Activated T-cell treated with anti-CD3 and anti-CD28 coated beads for 24 hours (primary cell): ENCODE data around the gene MOB2.
"Not testable (repeated sequence)": the region's sequence is repeated elsewhere in the genome, so short reads cannot be mapped to it uniquely, and the experiment has no call there.

ENCODE experiments used
- DNase-seq: peaks from one replicate; pipeline ENCODE4 v3.0.0-alpha.2; 2020; ENCODE audit warnings: low read depth

MOB2 gene

DNA sequence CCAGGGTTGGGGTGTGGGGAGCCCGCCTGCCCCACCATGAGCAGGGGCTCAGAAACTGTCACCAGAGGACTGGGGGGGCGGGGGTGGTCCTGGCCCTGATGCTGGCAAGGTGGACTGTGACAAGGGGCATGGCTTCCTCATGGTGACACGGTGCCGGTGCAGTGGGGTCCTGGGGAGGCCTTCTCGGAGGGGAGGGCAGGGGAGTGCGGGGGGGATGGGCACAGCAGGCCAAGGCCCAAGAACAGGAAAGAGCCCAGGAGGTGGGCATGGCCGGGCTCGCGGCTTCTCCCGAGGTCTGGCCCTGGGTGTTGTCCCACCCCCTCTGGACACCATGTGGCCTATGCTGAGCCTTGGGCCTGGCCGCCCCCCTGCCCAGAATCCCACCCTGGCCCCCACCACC, 47.2 kb downstream of the MOB2 start:
- no peak for DNase-seq

DNA sequence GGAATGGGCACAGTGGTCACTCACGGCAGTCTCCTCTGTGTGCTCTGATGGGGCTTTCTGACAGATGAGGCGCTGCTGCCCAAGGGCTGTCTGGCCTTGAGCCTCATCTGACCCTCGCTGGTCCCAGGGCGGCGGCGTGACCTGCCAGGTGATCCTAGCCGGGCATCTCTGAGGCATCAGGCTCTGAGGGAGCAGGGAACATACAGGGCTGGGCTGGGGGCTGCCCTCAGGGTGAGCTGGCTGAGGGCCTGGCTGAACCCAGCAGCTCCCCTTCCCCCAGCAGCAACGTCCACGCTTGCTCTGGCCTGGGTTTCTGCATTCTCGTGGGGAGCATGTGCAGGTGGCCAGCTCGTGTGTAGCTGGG, 47.6 kb downstream of the MOB2 start:
- no peak for DNase-seq

DNA sequence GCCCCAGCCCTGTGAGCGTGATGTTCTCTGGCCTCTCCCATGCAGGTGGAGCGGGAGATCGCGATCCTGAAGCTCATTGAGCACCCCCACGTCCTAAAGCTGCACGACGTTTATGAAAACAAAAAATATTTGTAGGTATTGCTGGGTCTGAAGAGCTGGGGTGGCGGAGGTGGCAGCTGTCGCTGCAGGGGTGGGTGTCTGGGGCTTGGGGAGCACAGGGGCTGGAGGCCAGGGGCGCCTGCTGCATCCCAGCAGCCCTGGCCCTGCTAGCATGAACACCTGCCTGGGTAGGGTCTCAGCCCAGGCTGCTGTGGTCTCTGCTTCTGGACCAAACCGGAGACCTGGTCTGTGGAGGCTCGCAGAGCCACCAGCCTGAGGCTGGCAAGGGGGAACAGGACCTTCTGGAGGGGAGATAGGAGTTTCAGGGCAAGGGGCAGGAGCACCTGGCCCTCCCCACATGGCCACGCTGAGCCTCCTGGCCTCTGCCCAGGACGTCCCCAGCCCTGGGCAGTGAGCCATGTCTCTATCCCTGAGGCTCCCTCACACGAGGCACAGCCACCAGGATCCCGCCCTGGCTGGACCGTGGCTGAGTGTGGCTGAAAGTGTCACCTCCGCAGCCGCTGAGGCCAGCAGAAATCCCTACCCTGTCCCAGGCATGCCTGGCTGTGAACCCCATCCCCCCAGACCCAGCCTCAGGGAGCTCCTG, 48.2 kb downstream of the MOB2 start:
- DNase-seq, result no peak

DNA sequence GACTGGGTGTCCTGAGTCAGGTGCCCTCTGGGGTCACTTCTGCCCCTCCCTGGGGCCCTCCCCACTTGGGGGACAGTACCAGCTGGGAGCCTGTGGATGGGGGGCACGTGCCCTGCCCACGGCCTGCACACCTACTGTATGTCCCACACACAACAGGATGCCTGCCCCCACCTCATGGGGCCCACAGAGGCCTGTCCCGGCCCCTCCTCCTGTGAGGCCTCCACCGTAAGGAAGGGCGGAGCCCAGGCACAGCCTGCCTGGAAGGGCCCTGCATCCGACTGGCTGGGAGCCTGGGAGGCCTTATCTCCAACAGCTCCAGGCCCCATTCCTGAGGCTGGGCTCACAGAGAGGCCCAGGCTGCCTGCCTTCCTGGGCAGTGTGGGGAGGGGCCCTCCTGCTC, 49.1 kb downstream of the MOB2 start:
- no peak for DNase-seq

DNA sequence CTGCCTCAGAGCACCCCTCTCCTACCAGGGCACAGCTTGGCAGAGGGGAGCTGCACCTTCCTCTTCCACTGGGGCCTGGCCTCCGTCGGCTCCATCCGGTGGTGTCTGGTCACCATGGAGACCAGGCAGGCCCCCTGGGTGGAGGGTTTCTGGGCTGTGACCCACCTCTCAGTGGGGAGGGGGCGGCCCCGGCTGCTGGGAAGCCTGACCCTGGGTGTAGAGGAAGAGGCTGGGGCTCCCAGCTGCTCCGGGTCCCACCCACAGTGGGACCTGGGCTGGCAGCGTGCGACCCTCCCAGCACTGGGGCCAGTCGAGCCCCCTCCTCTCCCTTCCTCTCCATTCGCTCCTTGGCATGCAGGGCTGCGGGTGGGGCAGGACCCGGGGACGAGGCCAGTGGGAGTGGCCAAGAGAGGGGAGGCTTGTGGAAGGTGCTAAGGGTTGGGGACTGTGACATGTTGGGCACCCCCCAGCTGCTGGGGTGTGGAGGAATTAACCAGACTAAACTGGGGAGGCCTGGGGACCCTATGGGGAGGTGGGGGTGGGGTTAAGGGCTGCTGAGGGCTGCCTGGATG, 50.0 kb downstream of the MOB2 start:
- DNase-seq, result no peak

- DNase-seq, result no peak
These were observed 50.6 kb downstream of the MOB2 start for GRCh38 chr11:1435820-1436467.

- not testable (repeated sequence) for DNase-seq
These were observed 51.1 kb downstream of the MOB2 start for GRCh38 chr11:1435479-1435819.

- no peak for DNase-seq
These were observed 52.5 kb downstream of the MOB2 start for GRCh38 chr11:1433977-1434640.

GRCh38 chr11:1433568-1433967, 53.0 kb downstream of the MOB2 start:
- DNase-seq, result no peak

DNA sequence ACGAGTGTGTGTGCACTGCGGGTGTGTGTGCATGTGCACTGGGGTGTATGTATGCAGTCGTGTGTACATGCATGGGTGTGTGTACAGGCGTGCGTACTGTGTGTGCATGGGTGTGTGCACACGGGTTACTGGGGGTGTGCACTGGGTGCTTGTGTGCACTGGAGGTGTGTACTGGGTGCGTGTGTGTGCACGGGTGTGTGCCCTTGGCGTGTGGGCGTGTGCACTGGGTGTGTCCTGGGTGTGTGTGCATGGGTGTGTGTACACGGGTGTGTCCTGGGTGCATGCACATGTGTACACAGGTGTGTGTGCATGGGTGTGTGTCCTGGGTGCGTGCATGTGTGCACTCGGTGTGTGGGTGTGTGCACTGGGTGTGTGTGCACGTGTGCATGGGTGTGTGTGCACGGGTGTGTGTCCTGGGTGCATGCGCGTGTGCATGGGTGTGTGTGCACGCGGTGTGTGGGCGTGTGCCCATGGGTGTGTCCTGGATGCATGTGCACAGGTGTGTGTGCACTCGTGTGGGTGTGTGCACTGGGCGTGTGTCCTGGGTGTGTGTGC, 57.7 kb downstream of the MOB2 start:
- DNase-seq, result no peak

DNA sequence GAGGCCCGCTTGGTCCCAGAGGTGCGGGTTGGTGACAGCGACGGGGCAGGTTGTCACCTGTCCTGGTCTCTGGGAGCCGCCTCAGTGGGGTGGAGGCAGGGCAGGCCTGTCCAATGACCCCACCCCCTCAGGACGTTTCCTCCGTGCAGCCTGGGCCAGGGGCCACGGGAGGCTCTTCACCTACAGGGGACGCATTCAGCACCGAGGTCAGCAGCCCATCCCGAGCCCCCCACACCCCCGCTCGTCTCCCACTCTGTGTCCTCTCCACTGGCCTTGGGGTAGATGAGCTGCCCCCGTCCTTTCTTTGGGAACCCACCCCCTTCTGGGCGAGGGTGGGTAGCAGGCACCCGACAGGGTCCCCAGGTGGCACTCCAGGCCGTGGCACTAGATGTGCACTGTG, 61.1 kb downstream of the MOB2 start:
- no peak for DNase-seq

- no peak for DNase-seq
These were observed 61.6 kb downstream of the MOB2 start for GRCh38 chr11:1425006-1425405.

DNA sequence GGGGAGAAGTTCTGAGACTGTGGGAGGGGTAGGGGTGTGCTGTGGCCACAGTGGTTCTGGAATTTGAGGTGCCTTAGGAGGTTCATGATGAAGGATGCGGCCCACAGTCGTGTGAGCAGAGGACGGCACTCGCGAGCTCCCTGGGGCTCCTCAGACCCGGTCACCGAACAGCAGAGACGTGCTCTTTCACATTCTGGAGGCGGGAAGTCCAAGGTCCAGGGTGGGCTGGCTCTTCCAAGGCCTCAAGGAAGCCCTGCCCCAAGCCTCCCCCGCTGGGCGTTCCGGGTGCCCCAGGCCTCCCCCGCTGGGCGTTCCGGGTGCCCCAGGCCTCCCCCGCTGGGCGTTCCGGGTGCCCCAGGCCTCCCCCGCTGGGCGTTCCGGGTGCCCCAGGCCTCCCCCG, 63.2 kb downstream of the MOB2 start:
- DNase-seq, result not testable (repeated sequence)

GRCh38 chr11:1422981-1423380, 63.6 kb downstream of the MOB2 start:
- DNase-seq, result no peak

GRCh38 chr11:1422481-1422880, 64.1 kb downstream of the MOB2 start:
- DNase-seq, result no peak

DNA sequence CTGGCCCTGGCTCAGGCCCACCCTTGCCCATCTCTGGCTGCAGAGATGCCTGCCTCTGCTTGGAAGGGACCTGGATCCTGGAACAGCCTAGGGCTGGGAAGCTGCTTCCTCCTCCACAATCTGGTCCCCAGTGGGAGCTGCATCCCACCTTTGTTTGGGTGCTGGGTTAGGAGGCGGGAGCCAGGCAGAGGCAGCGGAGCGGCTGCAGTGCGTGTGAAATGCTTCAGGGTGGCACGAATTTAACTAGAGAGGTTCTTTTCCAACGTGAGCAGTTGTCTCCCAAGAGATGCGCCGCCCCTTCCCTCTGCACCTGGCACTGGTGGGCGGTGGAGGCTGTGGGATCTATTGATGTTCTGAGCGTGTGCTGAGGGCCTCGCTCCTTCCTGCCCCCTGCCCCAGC, 65.3 kb downstream of the MOB2 start:
- DNase-seq, result no peak

- no peak for DNase-seq
These were observed 66.8 kb downstream of the MOB2 start for GRCh38 chr11:1419811-1420210.
